GM23338 (cell line): ENCODE data around the gene PTPRQ.

Source experiments
- CREB1 ChIP-seq: fragments of 250-450 bp; sonication (Bioruptor Pico); IDR thresholded peaks from 2 replicates; pipeline ENCODE4 v1.5.0; 2020; ENCODE audit warnings: low read depth, mild to moderate bottlenecking, moderate library complexity
- EZH2 ChIP-seq: fragments of 200-600 bp; sonication (generic); IDR thresholded peaks from one replicate; pipeline ENCODE4 v1.8.0; 2017; ENCODE audit warnings: antibody characterized with exemption, mild to moderate bottlenecking, low read depth; ENCODE audit not compliant: unreplicated experiment
- EZH2phosphoT487 ChIP-seq: fragments of 200-600 bp; sonication (generic); IDR thresholded peaks from one replicate; pipeline ENCODE4 v1.8.1; 2018; ENCODE audit warnings: antibody characterized with exemption; ENCODE audit not compliant: unreplicated experiment
- JUNB ChIP-seq: IDR thresholded peaks from one replicate; pipeline ENCODE4 v1.6.1; 2016; ENCODE audit warnings: antibody characterized with exemption; ENCODE audit not compliant: unreplicated experiment
- POLR2AphosphoS5 ChIP-seq: IDR thresholded peaks from 2 replicates; pipeline ENCODE4 v1.6.1; 2016; ENCODE audit warnings: antibody characterized with exemption, low read depth
- ZNF331 ChIP-seq: fragments of 250-450 bp; sonication (Bioruptor Pico); IDR thresholded peaks from 2 replicates; pipeline ENCODE4 v1.5.0; 2020; ENCODE audit warnings: low read depth, mild to moderate bottlenecking, moderate library complexity
- TF ChIP-seq, protein P1 (sequence below), 2 experiments: fragments of 200-600 bp in 1 of 2; sonication (generic) in 1 of 2; conservative IDR thresholded peaks; 2 replicates each; pipeline versions ENCODE4 v1.5.1 to v1.6.1; 2016 to 2017; ENCODE audit warnings: antibody characterized with exemption in 2 of 2, low read depth in 2 of 2, mild to moderate bottlenecking in 2 of 2, moderate library complexity in 1 of 2
- TF ChIP-seq, protein P2 (sequence below): IDR thresholded peaks from one replicate; pipeline ENCODE4 v1.6.1; 2018; ENCODE audit warnings: antibody characterized with exemption; ENCODE audit not compliant: unreplicated experiment
- TF ChIP-seq, protein P3 (sequence below): fragments of 250-450 bp; sonication (Bioruptor Pico); IDR thresholded peaks from 2 replicates; pipeline ENCODE4 v1.5.0; 2020; ENCODE audit warnings: mild to moderate bottlenecking, moderate library complexity
- TF ChIP-seq, protein P4 (sequence below): IDR thresholded peaks from 2 replicates; pipeline ENCODE4 v1.6.1; 2016; ENCODE audit warnings: antibody characterized with exemption

DNA sequence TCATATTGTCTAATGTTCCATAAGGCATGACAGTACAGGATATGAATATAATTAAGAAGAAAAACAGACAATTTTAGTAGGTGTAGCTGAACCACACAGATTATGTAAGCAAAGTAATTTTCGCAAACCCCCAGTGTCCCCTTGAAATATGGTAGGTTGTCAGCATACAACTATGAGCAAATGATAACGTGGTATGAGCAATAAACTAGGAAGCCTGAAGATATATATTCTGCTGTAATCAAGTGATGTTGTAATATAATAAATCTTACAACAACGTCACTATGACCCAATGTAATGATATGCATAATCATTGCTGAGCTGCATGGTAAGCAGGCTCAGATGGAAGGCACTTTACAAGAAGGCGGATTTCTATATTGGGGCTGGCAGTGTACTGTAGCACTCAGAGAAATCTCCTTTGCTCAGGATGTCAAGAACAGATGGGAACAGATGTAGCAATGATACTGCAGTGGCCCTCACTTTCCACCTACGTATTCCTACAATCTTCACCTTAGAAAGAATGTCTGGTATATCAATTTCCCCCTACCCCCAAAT, 215.6 kb downstream of the PTPRQ start:
- TF ChIP-seq, protein P1, sequence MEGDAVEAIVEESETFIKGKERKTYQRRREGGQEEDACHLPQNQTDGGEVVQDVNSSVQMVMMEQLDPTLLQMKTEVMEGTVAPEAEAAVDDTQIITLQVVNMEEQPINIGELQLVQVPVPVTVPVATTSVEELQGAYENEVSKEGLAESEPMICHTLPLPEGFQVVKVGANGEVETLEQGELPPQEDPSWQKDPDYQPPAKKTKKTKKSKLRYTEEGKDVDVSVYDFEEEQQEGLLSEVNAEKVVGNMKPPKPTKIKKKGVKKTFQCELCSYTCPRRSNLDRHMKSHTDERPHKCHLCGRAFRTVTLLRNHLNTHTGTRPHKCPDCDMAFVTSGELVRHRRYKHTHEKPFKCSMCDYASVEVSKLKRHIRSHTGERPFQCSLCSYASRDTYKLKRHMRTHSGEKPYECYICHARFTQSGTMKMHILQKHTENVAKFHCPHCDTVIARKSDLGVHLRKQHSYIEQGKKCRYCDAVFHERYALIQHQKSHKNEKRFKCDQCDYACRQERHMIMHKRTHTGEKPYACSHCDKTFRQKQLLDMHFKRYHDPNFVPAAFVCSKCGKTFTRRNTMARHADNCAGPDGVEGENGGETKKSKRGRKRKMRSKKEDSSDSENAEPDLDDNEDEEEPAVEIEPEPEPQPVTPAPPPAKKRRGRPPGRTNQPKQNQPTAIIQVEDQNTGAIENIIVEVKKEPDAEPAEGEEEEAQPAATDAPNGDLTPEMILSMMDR (conservative IDR thresholded peaks at IDR 0.05; ENCODE audit: low read depth in 2 of 2), result no peak
- no peak for TF ChIP-seq CREB1 (CRISPR knock-in tag)
- TF ChIP-seq POLR2AphosphoS5, result no peak
- TF ChIP-seq EZH2, result no peak
- TF ChIP-seq JUNB, result no peak
- TF ChIP-seq ZNF331 (CRISPR knock-in tag), result no peak
- TF ChIP-seq, protein P2, sequence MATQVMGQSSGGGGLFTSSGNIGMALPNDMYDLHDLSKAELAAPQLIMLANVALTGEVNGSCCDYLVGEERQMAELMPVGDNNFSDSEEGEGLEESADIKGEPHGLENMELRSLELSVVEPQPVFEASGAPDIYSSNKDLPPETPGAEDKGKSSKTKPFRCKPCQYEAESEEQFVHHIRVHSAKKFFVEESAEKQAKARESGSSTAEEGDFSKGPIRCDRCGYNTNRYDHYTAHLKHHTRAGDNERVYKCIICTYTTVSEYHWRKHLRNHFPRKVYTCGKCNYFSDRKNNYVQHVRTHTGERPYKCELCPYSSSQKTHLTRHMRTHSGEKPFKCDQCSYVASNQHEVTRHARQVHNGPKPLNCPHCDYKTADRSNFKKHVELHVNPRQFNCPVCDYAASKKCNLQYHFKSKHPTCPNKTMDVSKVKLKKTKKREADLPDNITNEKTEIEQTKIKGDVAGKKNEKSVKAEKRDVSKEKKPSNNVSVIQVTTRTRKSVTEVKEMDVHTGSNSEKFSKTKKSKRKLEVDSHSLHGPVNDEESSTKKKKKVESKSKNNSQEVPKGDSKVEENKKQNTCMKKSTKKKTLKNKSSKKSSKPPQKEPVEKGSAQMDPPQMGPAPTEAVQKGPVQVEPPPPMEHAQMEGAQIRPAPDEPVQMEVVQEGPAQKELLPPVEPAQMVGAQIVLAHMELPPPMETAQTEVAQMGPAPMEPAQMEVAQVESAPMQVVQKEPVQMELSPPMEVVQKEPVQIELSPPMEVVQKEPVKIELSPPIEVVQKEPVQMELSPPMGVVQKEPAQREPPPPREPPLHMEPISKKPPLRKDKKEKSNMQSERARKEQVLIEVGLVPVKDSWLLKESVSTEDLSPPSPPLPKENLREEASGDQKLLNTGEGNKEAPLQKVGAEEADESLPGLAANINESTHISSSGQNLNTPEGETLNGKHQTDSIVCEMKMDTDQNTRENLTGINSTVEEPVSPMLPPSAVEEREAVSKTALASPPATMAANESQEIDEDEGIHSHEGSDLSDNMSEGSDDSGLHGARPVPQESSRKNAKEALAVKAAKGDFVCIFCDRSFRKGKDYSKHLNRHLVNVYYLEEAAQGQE, result no peak
- no peak for TF ChIP-seq EZH2phosphoT487
- TF ChIP-seq, protein P3, sequence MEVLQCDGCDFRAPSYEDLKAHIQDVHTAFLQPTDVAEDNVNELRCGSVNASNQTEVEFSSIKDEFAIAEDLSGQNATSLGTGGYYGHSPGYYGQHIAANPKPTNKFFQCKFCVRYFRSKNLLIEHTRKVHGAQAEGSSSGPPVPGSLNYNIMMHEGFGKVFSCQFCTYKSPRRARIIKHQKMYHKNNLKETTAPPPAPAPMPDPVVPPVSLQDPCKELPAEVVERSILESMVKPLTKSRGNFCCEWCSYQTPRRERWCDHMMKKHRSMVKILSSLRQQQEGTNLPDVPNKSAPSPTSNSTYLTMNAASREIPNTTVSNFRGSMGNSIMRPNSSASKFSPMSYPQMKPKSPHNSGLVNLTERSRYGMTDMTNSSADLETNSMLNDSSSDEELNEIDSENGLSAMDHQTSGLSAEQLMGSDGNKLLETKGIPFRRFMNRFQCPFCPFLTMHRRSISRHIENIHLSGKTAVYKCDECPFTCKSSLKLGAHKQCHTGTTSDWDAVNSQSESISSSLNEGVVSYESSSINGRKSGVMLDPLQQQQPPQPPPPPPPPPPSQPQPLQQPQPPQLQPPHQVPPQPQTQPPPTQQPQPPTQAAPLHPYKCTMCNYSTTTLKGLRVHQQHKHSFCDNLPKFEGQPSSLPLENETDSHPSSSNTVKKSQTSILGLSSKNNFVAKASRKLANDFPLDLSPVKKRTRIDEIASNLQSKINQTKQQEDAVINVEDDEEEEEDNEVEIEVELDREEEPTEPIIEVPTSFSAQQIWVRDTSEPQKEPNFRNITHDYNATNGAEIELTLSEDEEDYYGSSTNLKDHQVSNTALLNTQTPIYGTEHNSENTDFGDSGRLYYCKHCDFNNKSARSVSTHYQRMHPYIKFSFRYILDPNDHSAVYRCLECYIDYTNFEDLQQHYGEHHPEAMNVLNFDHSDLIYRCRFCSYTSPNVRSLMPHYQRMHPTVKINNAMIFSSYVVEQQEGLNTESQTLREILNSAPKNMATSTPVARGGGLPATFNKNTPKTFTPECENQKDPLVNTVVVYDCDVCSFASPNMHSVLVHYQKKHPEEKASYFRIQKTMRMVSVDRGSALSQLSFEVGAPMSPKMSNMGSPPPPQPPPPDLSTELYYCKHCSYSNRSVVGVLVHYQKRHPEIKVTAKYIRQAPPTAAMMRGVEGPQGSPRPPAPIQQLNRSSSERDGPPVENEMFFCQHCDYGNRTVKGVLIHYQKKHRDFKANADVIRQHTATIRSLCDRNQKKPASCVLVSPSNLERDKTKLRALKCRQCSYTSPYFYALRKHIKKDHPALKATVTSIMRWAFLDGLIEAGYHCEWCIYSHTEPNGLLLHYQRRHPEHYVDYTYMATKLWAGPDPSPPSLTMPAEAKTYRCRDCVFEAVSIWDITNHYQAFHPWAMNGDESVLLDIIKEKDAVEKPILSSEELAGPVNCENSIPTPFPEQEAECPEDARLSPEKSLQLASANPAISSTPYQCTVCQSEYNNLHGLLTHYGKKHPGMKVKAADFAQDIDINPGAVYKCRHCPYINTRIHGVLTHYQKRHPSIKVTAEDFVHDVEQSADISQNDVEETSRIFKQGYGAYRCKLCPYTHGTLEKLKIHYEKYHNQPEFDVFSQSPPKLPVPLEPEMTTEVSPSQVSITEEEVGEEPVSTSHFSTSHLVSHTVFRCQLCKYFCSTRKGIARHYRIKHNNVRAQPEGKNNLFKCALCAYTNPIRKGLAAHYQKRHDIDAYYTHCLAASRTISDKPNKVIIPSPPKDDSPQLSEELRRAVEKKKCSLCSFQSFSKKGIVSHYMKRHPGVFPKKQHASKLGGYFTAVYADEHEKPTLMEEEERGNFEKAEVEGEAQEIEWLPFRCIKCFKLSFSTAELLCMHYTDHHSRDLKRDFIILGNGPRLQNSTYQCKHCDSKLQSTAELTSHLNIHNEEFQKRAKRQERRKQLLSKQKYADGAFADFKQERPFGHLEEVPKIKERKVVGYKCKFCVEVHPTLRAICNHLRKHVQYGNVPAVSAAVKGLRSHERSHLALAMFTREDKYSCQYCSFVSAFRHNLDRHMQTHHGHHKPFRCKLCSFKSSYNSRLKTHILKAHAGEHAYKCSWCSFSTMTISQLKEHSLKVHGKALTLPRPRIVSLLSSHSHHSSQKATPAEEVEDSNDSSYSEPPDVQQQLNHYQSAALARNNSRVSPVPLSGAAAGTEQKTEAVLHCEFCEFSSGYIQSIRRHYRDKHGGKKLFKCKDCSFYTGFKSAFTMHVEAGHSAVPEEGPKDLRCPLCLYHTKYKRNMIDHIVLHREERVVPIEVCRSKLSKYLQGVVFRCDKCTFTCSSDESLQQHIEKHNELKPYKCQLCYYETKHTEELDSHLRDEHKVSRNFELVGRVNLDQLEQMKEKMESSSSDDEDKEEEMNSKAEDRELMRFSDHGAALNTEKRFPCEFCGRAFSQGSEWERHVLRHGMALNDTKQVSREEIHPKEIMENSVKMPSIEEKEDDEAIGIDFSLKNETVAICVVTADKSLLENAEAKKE (CRISPR knock-in tag), result no peak
- TF ChIP-seq, protein P4, sequence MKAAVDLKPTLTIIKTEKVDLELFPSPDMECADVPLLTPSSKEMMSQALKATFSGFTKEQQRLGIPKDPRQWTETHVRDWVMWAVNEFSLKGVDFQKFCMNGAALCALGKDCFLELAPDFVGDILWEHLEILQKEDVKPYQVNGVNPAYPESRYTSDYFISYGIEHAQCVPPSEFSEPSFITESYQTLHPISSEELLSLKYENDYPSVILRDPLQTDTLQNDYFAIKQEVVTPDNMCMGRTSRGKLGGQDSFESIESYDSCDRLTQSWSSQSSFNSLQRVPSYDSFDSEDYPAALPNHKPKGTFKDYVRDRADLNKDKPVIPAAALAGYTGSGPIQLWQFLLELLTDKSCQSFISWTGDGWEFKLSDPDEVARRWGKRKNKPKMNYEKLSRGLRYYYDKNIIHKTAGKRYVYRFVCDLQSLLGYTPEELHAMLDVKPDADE, result no peak
